A673 (cell line): Measurements from ENCODE around the gene NPEPL1. TPM values are rescaled to one million over a fixed set of nuclear protein-coding genes. Genes with fewer than 3 reads are reported as not detected.

ENCODE experiments used
- BruUV-seq: library from RNA; stranded (reverse); fragments of 400-500 nt; replicated peaks from 2 replicates; lab custom pipeline; 2021; lab: Mats Ljungman, UMichigan
- CTCF ChIA-PET: fragments of 300-600 bp; sonication (Branson Sonifier 250); formaldehyde crosslinking; loops from one replicate; lab custom pipeline; 2022; ENCODE audit warnings: antibody characterized with exemption; lab: Charles Lee
- POLR2A ChIA-PET: fragments of 300-600 bp; sonication (Branson Sonifier 250); formaldehyde crosslinking; loops from one replicate; lab custom pipeline; 2022; ENCODE audit warnings: antibody characterized with exemption; ENCODE audit not compliant: low non-redundant PET; lab: Charles Lee
- DNase-seq: peaks from one replicate; pipeline ENCODE4 v3.0.0-alpha.2; 2015; ENCODE audit warnings: low spot score
- H3K27ac ChIP-seq: fragments of 200-600 bp; sonication (generic); 2 replicates; pipeline ENCODE4 v1.5.1; 2016; ENCODE audit warnings: mixed run types, low read depth, mild to moderate bottlenecking, mixed read lengths, antibody characterized with exemption, low read length; ENCODE audit not compliant: poor library complexity, severe bottlenecking
- H3K27me3 ChIP-seq: fragments of 200-600 bp; sonication (generic); replicated peaks from 2 replicates; pipeline ENCODE4 v1.6.1; 2017; ENCODE audit warnings: mixed run types, low read depth, mild to moderate bottlenecking, mixed read lengths, antibody characterized with exemption, low read length; ENCODE audit not compliant: insufficient read depth, poor library complexity
- H3K36me3 ChIP-seq: fragments of 200-600 bp; sonication (generic); 2 replicates; pipeline ENCODE4 v1.6.1; 2016; ENCODE audit warnings: mixed run types, mild to moderate bottlenecking, mixed read lengths, antibody characterized with exemption, low read length; ENCODE audit not compliant: insufficient read depth, poor library complexity, severe bottlenecking
- H3K4me1 ChIP-seq: fragments of 200-600 bp; sonication (generic); 2 replicates; pipeline ENCODE4 v1.6.1; 2017; ENCODE audit warnings: mixed run types, mild to moderate bottlenecking, mixed read lengths, antibody characterized with exemption, low read length; ENCODE audit not compliant: insufficient read depth, poor library complexity, severe bottlenecking
- H3K4me3 ChIP-seq: fragments of 200-600 bp; sonication (generic); 2 replicates; pipeline ENCODE4 v1.5.1; 2016; ENCODE audit warnings: low read depth, mixed run types, mild to moderate bottlenecking, mixed read lengths, low read length; ENCODE audit not compliant: poor library complexity, severe bottlenecking
- H3K9me3 ChIP-seq: fragments of 200-600 bp; sonication (generic); 2 replicates; pipeline ENCODE4 v1.6.1; 2016; ENCODE audit warnings: mixed run types, low read depth, mild to moderate bottlenecking, mixed read lengths, antibody characterized with exemption, low read length; ENCODE audit not compliant: poor library complexity, severe bottlenecking
- CTCF ChIP-seq: fragments of 300-800, 200-600 bp; sonication (generic); conservative IDR thresholded peaks from 2 replicates; pipeline ENCODE4 v1.5.1; 2017; ENCODE audit warnings: low read depth, mild to moderate bottlenecking, antibody characterized with exemption, low read length, moderate library complexity, mixed read lengths
- EZH2 ChIP-seq: fragments of 200-600 bp; sonication (generic); IDR thresholded peaks from 2 replicates; pipeline ENCODE4 v1.6.1; 2017; ENCODE audit warnings: borderline replicate concordance, low read depth, mild to moderate bottlenecking, mixed read lengths, antibody characterized with exemption, low read length; ENCODE audit not compliant: poor library complexity, severe bottlenecking
- intact Hi-C: fragments of 100-400 bp; cut with micrococcal nuclease; formaldehyde crosslinking; loops from one replicate; pipeline ENCODE4 v1.10.0; 2022; ENCODE audit not compliant: unreplicated experiment
- total RNA-seq: library from RNA; stranded (reverse); gene quantifications from 2 replicates; pipeline ENCODE4 v1.2.3, GENCODE V29; 2021

Gene NPEPL1
- total RNA-seq, 1 experiment from 2014 or later = 15.8 TPM

GRCh38 chr20:58675146-58675584 is 17.4 kb upstream of the NPEPL1 start:
- Histone ChIP-seq H3K9me3 (no peaks in the 10 kb centered on the region), H3K36me3 (peaks cover 44% of the 10 kb centered on the region), H3K4me1 (no peaks in the 10 kb centered on the region), H3K27ac (no peak overlapping the region), H3K4me3 (no peak overlapping the region), H3K27me3 (no peaks in the 10 kb centered on the region)
- intact Hi-C loops = no loop called here
- TF ChIP-seq EZH2 = no peak
- no peak for TF ChIP-seq CTCF
- BruUV-seq = no TSS peak
- DNase-seq = no peak
- ChIA-PET CTCF (no interaction called here), POLR2A (no interaction called here)

- no peak for TF ChIP-seq CTCF
- no peak for TF ChIP-seq EZH2
- POLR2A ChIA-PET = no interaction called here
- no peak overlapping the region for H3K27ac ChIP-seq
- DNase-seq = no peak
- intact Hi-C loops = no loop called here
- H3K4me1 ChIP-seq = no peaks in the 10 kb centered on the region
- H3K27me3 ChIP-seq = no peaks in the 10 kb centered on the region
- no peak overlapping the region for H3K4me3 ChIP-seq
- BruUV-seq = no TSS peak
- peaks cover 41% of the 10 kb centered on the region for H3K36me3 ChIP-seq
- H3K9me3 ChIP-seq = no peaks in the 10 kb centered on the region
- CTCF ChIA-PET = no interaction called here
Observed at GRCh38 chr20:58675641-58676040, 17.0 kb upstream of the NPEPL1 start.

GRCh38 chr20:58676161-58676560 is 16.4 kb upstream of the NPEPL1 start:
- ChIA-PET CTCF (no interaction called here), POLR2A (no interaction called here)
- no peak overlapping the region for H3K4me3 ChIP-seq
- no peak overlapping the region for H3K27ac ChIP-seq
- no peak for TF ChIP-seq EZH2
- no peak for TF ChIP-seq CTCF
- no TSS peak for BruUV-seq
- peaks cover 38% of the 10 kb centered on the region for H3K36me3 ChIP-seq
- H3K27me3 ChIP-seq = no peaks in the 10 kb centered on the region
- intact Hi-C loops = no loop called here
- H3K4me1 ChIP-seq = no peaks in the 10 kb centered on the region
- no peaks in the 10 kb centered on the region for H3K9me3 ChIP-seq
- DNase-seq = no peak
